ENCODE data around the gene SCUBE3.

SCUBE3 gene

GRCh38 chr6:35213824-35214756 is at the start of gene SCUBE3:
SCUBE3 (plus strand) TSS chr6:35213956; CDS start chr6:35214419, 463 bp downstream.
- H3K9ac ChIP-seq (ENCODE audit: low read depth in 1 of 2, low read length in 2 of 2), result no peak within 1 kb of the TSS
- H3K4me1 ChIP-seq (ENCODE audit: control insufficient read depth in 2 of 2, insufficient read depth in 2 of 2, low read length in 2 of 2), result peaks cover 0 to 9% of the 10 kb centered on the region in 2 donors
- H3K9me3 ChIP-seq (ENCODE audit: control insufficient read depth in 2 of 2, low read length in 2 of 2), result no peaks in the 10 kb centered on the region
- H3K36me3 ChIP-seq (ENCODE audit: control insufficient read depth in 2 of 2, insufficient read depth in 2 of 2, low read length in 2 of 2), result no peaks in the 10 kb centered on the region
- peak within 1 kb of the TSS; percentile 50 to 62 for H3K4me3 ChIP-seq (ENCODE audit: low read length in 2 of 2)
- H3K27me3 ChIP-seq (ENCODE audit: control insufficient read depth in 2 of 2, insufficient read depth in 2 of 2, low read length in 2 of 2), result peaks cover 34 to 52% of the 10 kb centered on the region in 2 donors
- no peak within 1 kb of the TSS for H3K27ac ChIP-seq (ENCODE audit: low read depth in 2 of 2, low read length in 2 of 2)

GRCh38 chr6:35164277-35164676 is 49.5 kb upstream of the SCUBE3 start:
- no peaks in the 10 kb centered on the region for H3K36me3 ChIP-seq (ENCODE audit: control insufficient read depth in 2 of 2, insufficient read depth in 2 of 2, low read length in 2 of 2)
- peaks cover 15 to 20% of the 10 kb centered on the region in 2 donors for H3K4me1 ChIP-seq (ENCODE audit: control insufficient read depth in 2 of 2, insufficient read depth in 2 of 2, low read length in 2 of 2)
- H3K27me3 ChIP-seq (ENCODE audit: control insufficient read depth in 2 of 2, insufficient read depth in 2 of 2, low read length in 2 of 2), result peaks cover 0 to 4% of the 10 kb centered on the region in 2 donors
- H3K4me3 ChIP-seq (ENCODE audit: low read length in 2 of 2), result no peak overlapping the region
- no peaks in the 10 kb centered on the region for H3K9me3 ChIP-seq (ENCODE audit: control insufficient read depth in 2 of 2, low read length in 2 of 2)
- no peak overlapping the region for H3K27ac ChIP-seq (ENCODE audit: low read depth in 2 of 2, low read length in 2 of 2)
- H3K9ac ChIP-seq (ENCODE audit: low read depth in 1 of 2, low read length in 2 of 2), result no peak overlapping the region

- Histone ChIP-seq H3K9ac (ENCODE audit: low read depth in 1 of 2, low read length in 2 of 2) (no peak overlapping the region), H3K4me3 (ENCODE audit: low read length in 2 of 2) (no peak overlapping the region), H3K27me3 (ENCODE audit: control insufficient read depth in 2 of 2, insufficient read depth in 2 of 2, low read length in 2 of 2) (peaks cover 0 to 4% of the 10 kb centered on the region in 2 donors), H3K4me1 (ENCODE audit: control insufficient read depth in 2 of 2, insufficient read depth in 2 of 2, low read length in 2 of 2) (peaks cover 15 to 20% of the 10 kb centered on the region in 2 donors), H3K36me3 (ENCODE audit: control insufficient read depth in 2 of 2, insufficient read depth in 2 of 2, low read length in 2 of 2) (no peaks in the 10 kb centered on the region), H3K27ac (ENCODE audit: low read depth in 2 of 2, low read length in 2 of 2) (peak overlapping the region in 1 of 2 donors; percentile 59), H3K9me3 (ENCODE audit: control insufficient read depth in 2 of 2, low read length in 2 of 2) (no peaks in the 10 kb centered on the region)
Observed at GRCh38 chr6:35164868-35165267, 48.9 kb upstream of the SCUBE3 start.

- Histone ChIP-seq H3K36me3 (ENCODE audit: control insufficient read depth in 2 of 2, insufficient read depth in 2 of 2, low read length in 2 of 2) (no peaks in the 10 kb centered on the region), H3K27me3 (ENCODE audit: control insufficient read depth in 2 of 2, insufficient read depth in 2 of 2, low read length in 2 of 2) (peaks cover 0 to 4% of the 10 kb centered on the region in 2 donors), H3K27ac (ENCODE audit: low read depth in 2 of 2, low read length in 2 of 2) (peak overlapping the region; percentile 62 to 73), H3K4me1 (ENCODE audit: control insufficient read depth in 2 of 2, insufficient read depth in 2 of 2, low read length in 2 of 2) (peaks cover 15 to 20% of the 10 kb centered on the region in 2 donors), H3K9me3 (ENCODE audit: control insufficient read depth in 2 of 2, low read length in 2 of 2) (no peaks in the 10 kb centered on the region), H3K9ac (ENCODE audit: low read depth in 1 of 2, low read length in 2 of 2) (peak overlapping the region; percentile 34 to 35), H3K4me3 (ENCODE audit: low read length in 2 of 2) (no peak overlapping the region)
Observed at GRCh38 chr6:35165630-35166071, 48.1 kb upstream of the SCUBE3 start.

- Histone ChIP-seq H3K4me1 (ENCODE audit: control insufficient read depth in 2 of 2, insufficient read depth in 2 of 2, low read length in 2 of 2) (peaks cover 15 to 20% of the 10 kb centered on the region in 2 donors), H3K4me3 (ENCODE audit: low read length in 2 of 2) (no peak overlapping the region), H3K27me3 (ENCODE audit: control insufficient read depth in 2 of 2, insufficient read depth in 2 of 2, low read length in 2 of 2) (peaks cover 0 to 4% of the 10 kb centered on the region in 2 donors), H3K27ac (ENCODE audit: low read depth in 2 of 2, low read length in 2 of 2) (peak overlapping the region; percentile 62 to 73), H3K36me3 (ENCODE audit: control insufficient read depth in 2 of 2, insufficient read depth in 2 of 2, low read length in 2 of 2) (no peaks in the 10 kb centered on the region), H3K9ac (ENCODE audit: low read depth in 1 of 2, low read length in 2 of 2) (peak overlapping the region in 1 of 2 donors; percentile 34), H3K9me3 (ENCODE audit: control insufficient read depth in 2 of 2, low read length in 2 of 2) (no peaks in the 10 kb centered on the region)
Observed at GRCh38 chr6:35166116-35166515, 47.6 kb upstream of the SCUBE3 start.

- Histone ChIP-seq H3K4me1 (ENCODE audit: control insufficient read depth in 2 of 2, insufficient read depth in 2 of 2, low read length in 2 of 2) (peaks cover 15 to 20% of the 10 kb centered on the region in 2 donors), H3K27me3 (ENCODE audit: control insufficient read depth in 2 of 2, insufficient read depth in 2 of 2, low read length in 2 of 2) (peaks cover 0 to 4% of the 10 kb centered on the region in 2 donors), H3K9ac (ENCODE audit: low read depth in 1 of 2, low read length in 2 of 2) (peak overlapping the region in 1 of 2 donors; percentile 34), H3K27ac (ENCODE audit: low read depth in 2 of 2, low read length in 2 of 2) (peak overlapping the region; percentile 62 to 73), H3K4me3 (ENCODE audit: low read length in 2 of 2) (no peak overlapping the region), H3K36me3 (ENCODE audit: control insufficient read depth in 2 of 2, insufficient read depth in 2 of 2, low read length in 2 of 2) (no peaks in the 10 kb centered on the region), H3K9me3 (ENCODE audit: control insufficient read depth in 2 of 2, low read length in 2 of 2) (no peaks in the 10 kb centered on the region)
Observed at GRCh38 chr6:35166520-35166919, 47.2 kb upstream of the SCUBE3 start.

- no peak overlapping the region for H3K9ac ChIP-seq (ENCODE audit: low read depth in 1 of 2, low read length in 2 of 2)
- H3K27ac ChIP-seq (ENCODE audit: low read depth in 2 of 2, low read length in 2 of 2), result no peak overlapping the region
- peaks cover 15 to 20% of the 10 kb centered on the region in 2 donors for H3K4me1 ChIP-seq (ENCODE audit: control insufficient read depth in 2 of 2, insufficient read depth in 2 of 2, low read length in 2 of 2)
- no peaks in the 10 kb centered on the region for H3K9me3 ChIP-seq (ENCODE audit: control insufficient read depth in 2 of 2, low read length in 2 of 2)
- H3K4me3 ChIP-seq (ENCODE audit: low read length in 2 of 2), result no peak overlapping the region
- peaks cover 0 to 4% of the 10 kb centered on the region in 2 donors for H3K27me3 ChIP-seq (ENCODE audit: control insufficient read depth in 2 of 2, insufficient read depth in 2 of 2, low read length in 2 of 2)
- no peaks in the 10 kb centered on the region for H3K36me3 ChIP-seq (ENCODE audit: control insufficient read depth in 2 of 2, insufficient read depth in 2 of 2, low read length in 2 of 2)
Observed at GRCh38 chr6:35167505-35167904, 46.3 kb upstream of the SCUBE3 start.

GRCh38 chr6:35168461-35168861 is 45.3 kb upstream of the SCUBE3 start:
- H3K9me3 ChIP-seq (ENCODE audit: control insufficient read depth in 2 of 2, low read length in 2 of 2), result no peaks in the 10 kb centered on the region
- peaks cover 15 to 20% of the 10 kb centered on the region in 2 donors for H3K4me1 ChIP-seq (ENCODE audit: control insufficient read depth in 2 of 2, insufficient read depth in 2 of 2, low read length in 2 of 2)
- no peak overlapping the region for H3K9ac ChIP-seq (ENCODE audit: low read depth in 1 of 2, low read length in 2 of 2)
- H3K36me3 ChIP-seq (ENCODE audit: control insufficient read depth in 2 of 2, insufficient read depth in 2 of 2, low read length in 2 of 2), result no peaks in the 10 kb centered on the region
- no peak overlapping the region for H3K4me3 ChIP-seq (ENCODE audit: low read length in 2 of 2)
- H3K27me3 ChIP-seq (ENCODE audit: control insufficient read depth in 2 of 2, insufficient read depth in 2 of 2, low read length in 2 of 2), result no peaks in the 10 kb centered on the region
- no peak overlapping the region for H3K27ac ChIP-seq (ENCODE audit: low read depth in 2 of 2, low read length in 2 of 2)

GRCh38 chr6:35170166-35170565 is 43.6 kb upstream of the SCUBE3 start:
- Histone ChIP-seq H3K27me3 (ENCODE audit: control insufficient read depth in 2 of 2, insufficient read depth in 2 of 2, low read length in 2 of 2) (no peaks in the 10 kb centered on the region), H3K9ac (ENCODE audit: low read depth in 1 of 2, low read length in 2 of 2) (no peak overlapping the region), H3K36me3 (ENCODE audit: control insufficient read depth in 2 of 2, insufficient read depth in 2 of 2, low read length in 2 of 2) (no peaks in the 10 kb centered on the region), H3K4me3 (ENCODE audit: low read length in 2 of 2) (no peak overlapping the region), H3K9me3 (ENCODE audit: control insufficient read depth in 2 of 2, low read length in 2 of 2) (no peaks in the 10 kb centered on the region), H3K27ac (ENCODE audit: low read depth in 2 of 2, low read length in 2 of 2) (no peak overlapping the region), H3K4me1 (ENCODE audit: control insufficient read depth in 2 of 2, insufficient read depth in 2 of 2, low read length in 2 of 2) (peaks cover 9 to 12% of the 10 kb centered on the region in 2 donors)

GRCh38 chr6:35170891-35171290 is 42.9 kb upstream of the SCUBE3 start:
- no peaks in the 10 kb centered on the region for H3K36me3 ChIP-seq (ENCODE audit: control insufficient read depth in 2 of 2, insufficient read depth in 2 of 2, low read length in 2 of 2)
- H3K4me3 ChIP-seq (ENCODE audit: low read length in 2 of 2), result no peak overlapping the region
- no peaks in the 10 kb centered on the region for H3K9me3 ChIP-seq (ENCODE audit: control insufficient read depth in 2 of 2, low read length in 2 of 2)
- H3K9ac ChIP-seq (ENCODE audit: low read depth in 1 of 2, low read length in 2 of 2), result no peak overlapping the region
- H3K27me3 ChIP-seq (ENCODE audit: control insufficient read depth in 2 of 2, insufficient read depth in 2 of 2, low read length in 2 of 2), result no peaks in the 10 kb centered on the region
- peaks cover 5 to 6% of the 10 kb centered on the region in 2 donors for H3K4me1 ChIP-seq (ENCODE audit: control insufficient read depth in 2 of 2, insufficient read depth in 2 of 2, low read length in 2 of 2)
- no peak overlapping the region for H3K27ac ChIP-seq (ENCODE audit: low read depth in 2 of 2, low read length in 2 of 2)

Measured in mucosa of rectum (tissue), 2 donors.